Ramos (cell line): ENCODE results near the gene OR10G2.
"Not testable (repeated sequence)": the region's sequence is repeated elsewhere in the genome, so short reads cannot be mapped to it uniquely, and the experiment has no call there.

ENCODE experiments used
- in situ Hi-C: fragments of 300-500 bp; cut with MboI; formaldehyde crosslinking; loops from one replicate; pipeline ENCODE4 v1.14.3; 2022; ENCODE audit warnings: low sequenced_read_pairs; ENCODE audit not compliant: unreplicated experiment

The OR10G2 gene

GRCh38 chr14:21602181-21602580, 32.6 kb downstream of the OR10G2 start:
- in situ Hi-C loops: not testable (repeated sequence)

- in situ Hi-C loops: no loop called here
Observed at GRCh38 chr14:21589317-21589716, 45.4 kb downstream of the OR10G2 start.
